Gastroesophageal sphincter (tissue), 4 donors: Measurements from ENCODE around the gene PPP3CA. TPM values are rescaled to one million over a fixed set of nuclear protein-coding genes. Genes with fewer than 3 reads are reported as not detected.

ENCODE experiments used
- ATAC-seq: fragments of 150-250 bp; one replicate; pipeline ENCODE4 v1.9.1; 2016; ENCODE audit warnings: mild to moderate bottlenecking, moderate library complexity
- H3K27ac ChIP-seq, 4 donors: fragments of 200-600 bp; sonication (generic) in 3 of 4; 1 replicate in 3 of 4; 2 replicates in 1 of 4; pipeline ENCODE4 v1.5.1; 2016 to 2019
- H3K27me3 ChIP-seq: fragments of 200-600 bp; sonication (generic); one replicate; pipeline ENCODE4 v1.5.1; 2019
- H3K36me3 ChIP-seq, 2 donors: fragments of 200-600 bp; sonication (generic); one replicate each; pipeline ENCODE4 v1.5.1; 2019; ENCODE audit warnings: control low read depth in 1 of 2
- H3K4me1 ChIP-seq, 3 donors: fragments of 200-600 bp; sonication (generic); 1 replicate in 2 of 3; 2 replicates in 1 of 3; pipeline ENCODE4 v1.5.1; 2016 to 2019; ENCODE audit warnings: control low read depth in 2 of 3
- H3K4me3 ChIP-seq, 2 donors: fragments of 200-600 bp; sonication (generic); one replicate each; pipeline ENCODE4 v1.5.1; 2019; ENCODE audit warnings: mild to moderate bottlenecking in 1 of 2, moderate library complexity in 1 of 2
- H3K9me3 ChIP-seq, 3 donors: fragments of 200-600 bp; sonication (generic); one replicate each; pipeline ENCODE4 v1.5.1; 2017 to 2019; ENCODE audit warnings: control low read depth in 2 of 3
- EP300 ChIP-seq: sonication (generic); formaldehyde crosslinking; IDR thresholded peaks from one replicate; pipeline ENCODE4 v1.6.1; 2017; ENCODE audit warnings: antibody characterized with exemption, mild to moderate bottlenecking
- POLR2A ChIP-seq, 2 donors: fragments of 450-650 bp; IDR thresholded peaks; one replicate each; pipeline ENCODE4 v1.6.1; 2017; ENCODE audit warnings: antibody characterized with exemption in 2 of 2, mild to moderate bottlenecking in 2 of 2, moderate library complexity in 1 of 2
- POLR2AphosphoS5 ChIP-seq: sonication (generic); formaldehyde crosslinking; IDR thresholded peaks from one replicate; pipeline ENCODE4 v1.6.1; 2017; ENCODE audit warnings: antibody characterized with exemption
- WGBS, 2 donors: methylation state at CpG; one replicate each; pipeline ENCODE4 v1.1.5; 2018; ENCODE audit warnings: low coverage in 1 of 2; 5-methylcytosine and 5-hydroxymethylcytosine counted together
- total RNA-seq, 4 donors: library from RNA; depleted of rRNA; stranded (reverse); fragments of >200 nt; gene quantifications; one replicate each; pipeline ENCODE4 v1.1.0, GENCODE V29; 2016
- TF ChIP-seq, protein P1 (sequence below), 4 experiments: fragments of 200-600 bp in 2 of 4; fragments of 450-650 bp in 2 of 4; sonication (generic) in 1 of 4; IDR thresholded peaks; one replicate each; pipeline ENCODE4 v1.5.1; 2017 to 2019; ENCODE audit warnings: antibody characterized with exemption in 4 of 4, mild to moderate bottlenecking in 2 of 4, moderate library complexity in 2 of 4

Gene PPP3CA
- total RNA-seq, 4 donors from 2014 or later = 21.1 to 29.2 (median 24.8) TPM

DNA sequence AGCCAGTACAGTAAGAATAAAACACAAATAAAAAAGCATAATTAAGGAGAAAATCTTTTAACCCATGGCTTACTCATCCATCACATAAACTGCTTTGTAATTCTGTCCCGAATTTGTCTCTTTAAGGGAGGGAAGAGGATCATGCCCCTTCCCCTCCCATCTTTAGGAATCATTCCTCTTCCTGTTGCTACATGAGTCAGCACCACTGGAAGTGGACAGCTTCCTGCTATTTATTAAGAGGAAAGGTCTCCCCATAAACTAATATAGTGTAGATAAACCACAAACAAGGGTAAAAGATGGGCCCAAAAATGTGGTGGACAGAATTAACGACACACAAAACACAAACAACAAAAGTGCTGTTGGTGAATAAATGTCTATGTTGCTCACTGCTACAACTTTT, 75.8 kb downstream of the PPP3CA start:
- no peak overlapping the region for H3K27ac ChIP-seq

DNA sequence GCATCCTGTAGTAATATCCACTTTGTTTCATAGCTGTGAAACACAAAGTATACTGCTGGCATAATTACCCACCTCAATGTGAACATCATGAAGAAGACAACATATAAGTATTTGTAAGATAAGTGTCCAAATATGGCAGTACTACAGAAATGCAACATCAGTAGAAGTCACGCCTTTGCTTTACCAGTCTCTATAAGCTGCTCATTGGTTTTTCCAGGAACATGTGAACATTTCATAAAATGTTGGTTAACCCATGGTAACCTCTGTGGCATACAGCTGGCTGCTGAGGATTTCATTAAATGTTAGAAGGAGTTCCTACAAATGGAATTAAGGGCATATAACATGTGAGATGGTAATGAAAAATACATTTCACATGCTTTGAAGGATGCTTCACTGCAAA, 77.6 kb downstream of the PPP3CA start:
- H3K36me3 ChIP-seq = no peaks in the 10 kb centered on the region
- H3K27ac ChIP-seq = no peak overlapping the region
- H3K9me3 ChIP-seq = no peaks in the 10 kb centered on the region
- 92 to 100% methylated on average over 1 of the region's 1 CpG for WGBS, 2 donors
- H3K27me3 ChIP-seq = no peaks in the 10 kb centered on the region
- no peak overlapping the region for H3K4me3 ChIP-seq
- no peak for ATAC-seq
- TF ChIP-seq EP300 (no peak), POLR2A (IDR thresholded peaks at IDR 0.05) (no peak), POLR2AphosphoS5 (no peak)
- TF ChIP-seq, protein P1, sequence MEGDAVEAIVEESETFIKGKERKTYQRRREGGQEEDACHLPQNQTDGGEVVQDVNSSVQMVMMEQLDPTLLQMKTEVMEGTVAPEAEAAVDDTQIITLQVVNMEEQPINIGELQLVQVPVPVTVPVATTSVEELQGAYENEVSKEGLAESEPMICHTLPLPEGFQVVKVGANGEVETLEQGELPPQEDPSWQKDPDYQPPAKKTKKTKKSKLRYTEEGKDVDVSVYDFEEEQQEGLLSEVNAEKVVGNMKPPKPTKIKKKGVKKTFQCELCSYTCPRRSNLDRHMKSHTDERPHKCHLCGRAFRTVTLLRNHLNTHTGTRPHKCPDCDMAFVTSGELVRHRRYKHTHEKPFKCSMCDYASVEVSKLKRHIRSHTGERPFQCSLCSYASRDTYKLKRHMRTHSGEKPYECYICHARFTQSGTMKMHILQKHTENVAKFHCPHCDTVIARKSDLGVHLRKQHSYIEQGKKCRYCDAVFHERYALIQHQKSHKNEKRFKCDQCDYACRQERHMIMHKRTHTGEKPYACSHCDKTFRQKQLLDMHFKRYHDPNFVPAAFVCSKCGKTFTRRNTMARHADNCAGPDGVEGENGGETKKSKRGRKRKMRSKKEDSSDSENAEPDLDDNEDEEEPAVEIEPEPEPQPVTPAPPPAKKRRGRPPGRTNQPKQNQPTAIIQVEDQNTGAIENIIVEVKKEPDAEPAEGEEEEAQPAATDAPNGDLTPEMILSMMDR (IDR thresholded peaks at IDR 0.05) = no peak
- H3K4me1 ChIP-seq = peaks cover 0 to 8% (median 3%) of the 10 kb centered on the region in 3 donors

More for the DNA sequence above, 75.8 kb downstream of the PPP3CA start:
- TF ChIP-seq POLR2AphosphoS5 (no peak), EP300 (no peak), POLR2A (IDR thresholded peaks at IDR 0.05) (no peak)
- TF ChIP-seq, protein P1 (IDR thresholded peaks at IDR 0.05) = no peak
- Histone ChIP-seq H3K36me3 (no peaks in the 10 kb centered on the region), H3K27me3 (no peaks in the 10 kb centered on the region), H3K9me3 (no peaks in the 10 kb centered on the region), H3K4me1 (peaks cover 0 to 8% (median 3%) of the 10 kb centered on the region in 3 donors), H3K4me3 (no peak overlapping the region)
- ATAC-seq = no peak
- WGBS, 2 donors = 64 to 67% methylated on average over 2 of the region's 2 CpGs

DNA sequence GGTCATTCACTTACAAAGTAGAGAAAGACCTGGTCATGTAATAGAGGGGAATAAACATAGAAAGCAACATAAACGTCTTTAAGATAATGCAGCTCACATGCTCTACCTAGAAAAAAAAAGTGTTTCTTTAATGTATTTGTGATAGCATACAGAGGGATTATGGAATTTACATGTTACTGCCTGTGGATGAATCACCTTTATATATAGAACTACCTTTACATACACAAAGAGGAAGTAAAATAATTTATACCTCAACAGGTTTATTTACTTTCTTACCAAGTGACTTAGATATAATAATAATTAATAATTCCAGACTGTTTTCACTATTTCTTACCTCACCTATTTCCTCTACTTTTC, 81.5 kb downstream of the PPP3CA start:
- no peak for ATAC-seq
- 42 to 71% methylated on average over 1 of the region's 1 CpG for WGBS, 2 donors
- H3K9me3 ChIP-seq = no peaks in the 10 kb centered on the region
- no peaks in the 10 kb centered on the region for H3K27me3 ChIP-seq
- H3K4me1 ChIP-seq = peaks cover 0 to 14% (median 0%) of the 10 kb centered on the region in 3 donors
- H3K27ac ChIP-seq = no peak overlapping the region
- TF ChIP-seq, protein P1 (IDR thresholded peaks at IDR 0.05) = no peak
- TF ChIP-seq POLR2AphosphoS5 (no peak), EP300 (no peak), POLR2A (IDR thresholded peaks at IDR 0.05) (no peak)
- no peaks in the 10 kb centered on the region for H3K36me3 ChIP-seq
- no peak overlapping the region for H3K4me3 ChIP-seq

DNA sequence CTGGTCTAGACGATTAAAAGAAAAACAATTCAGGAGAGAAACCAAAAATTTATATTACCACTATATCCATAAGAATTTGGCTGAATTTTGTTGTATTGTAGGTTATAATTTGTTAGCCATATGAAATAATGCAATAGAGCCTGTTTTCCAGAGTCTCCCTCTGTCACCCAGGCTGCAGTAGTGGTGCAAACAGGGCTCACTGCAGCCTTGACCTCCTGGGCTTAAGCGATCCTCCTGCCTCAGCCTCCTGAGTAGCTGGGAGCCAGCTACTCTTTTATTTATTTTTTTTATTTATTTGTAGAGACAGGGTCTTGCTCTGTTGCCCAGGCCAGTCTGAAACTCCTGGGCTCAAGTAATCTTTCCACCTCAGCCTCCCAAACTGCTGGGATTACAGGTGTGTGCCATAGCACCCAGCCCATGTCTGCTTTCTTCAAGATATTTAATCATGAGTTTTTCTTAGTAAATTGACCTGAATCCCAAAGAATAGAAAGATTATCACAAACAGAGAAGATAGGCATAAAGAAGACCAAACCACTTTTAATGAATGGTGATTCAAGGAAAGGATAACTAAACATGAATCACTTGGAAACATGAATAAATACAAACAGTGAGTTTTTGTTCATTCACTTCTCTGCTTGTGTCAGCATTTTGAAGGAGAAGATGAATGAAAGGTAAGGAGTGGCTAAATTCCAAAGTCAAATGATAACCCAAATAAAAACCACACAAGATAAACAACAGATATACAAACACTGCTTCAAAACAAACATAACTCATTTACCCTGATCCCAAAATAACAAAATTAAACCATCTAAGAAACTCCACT, 82.1 kb downstream of the PPP3CA start:
- Histone ChIP-seq H3K36me3 (no peaks in the 10 kb centered on the region), H3K27me3 (no peaks in the 10 kb centered on the region), H3K4me1 (peaks cover 0 to 19% (median 0%) of the 10 kb centered on the region in 3 donors), H3K9me3 (no peaks in the 10 kb centered on the region), H3K27ac (no peak overlapping the region), H3K4me3 (no peak overlapping the region)
- TF ChIP-seq POLR2AphosphoS5 = no peak
- TF ChIP-seq EP300 = no peak
- TF ChIP-seq, protein P1 (IDR thresholded peaks at IDR 0.05) = no peak
- no peak for TF ChIP-seq POLR2A (IDR thresholded peaks at IDR 0.05)
- WGBS, 2 donors = 50 to 78% methylated on average over 2 of the region's 2 CpGs
- ATAC-seq = no peak

DNA sequence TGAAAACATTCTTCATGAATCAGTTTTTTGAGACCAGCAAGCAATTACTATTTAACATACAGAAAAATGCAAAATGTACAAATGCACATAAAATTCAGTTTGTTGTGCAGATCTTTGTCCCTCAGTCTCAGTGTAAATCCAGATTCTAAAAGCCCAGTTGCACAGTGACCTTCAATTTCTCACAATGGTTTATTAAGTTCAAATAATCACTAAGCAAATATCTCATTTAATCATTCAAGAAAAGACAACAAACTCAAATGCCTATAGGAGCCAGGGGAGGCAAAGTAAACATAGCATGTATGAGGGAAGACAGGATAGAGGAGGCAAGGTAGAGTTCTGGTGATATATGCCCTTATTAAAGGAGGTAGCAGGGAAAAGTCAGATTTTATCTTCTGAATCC, 82.8 kb downstream of the PPP3CA start:
- Histone ChIP-seq H3K9me3 (no peaks in the 10 kb centered on the region), H3K27me3 (no peaks in the 10 kb centered on the region), H3K4me3 (no peak overlapping the region), H3K36me3 (no peaks in the 10 kb centered on the region), H3K27ac (no peak overlapping the region), H3K4me1 (peaks cover 0 to 25% (median 4%) of the 10 kb centered on the region in 3 donors)
- no peak for ATAC-seq
- no peak for TF ChIP-seq POLR2AphosphoS5
- TF ChIP-seq POLR2A (IDR thresholded peaks at IDR 0.05) = no peak
- no peak for TF ChIP-seq EP300
